ENCODE measurements around the gene KCND3. TPM values are rescaled to one million over a fixed set of nuclear protein-coding genes. Genes with fewer than 3 reads are reported as not detected.

KCND3 gene
- total and polyA plus RNA-seq, 2 donors from 2014 or later: 1.2 to 12.6 TPM

GRCh38 chr1:111821121-111821745, 168.2 kb downstream of the KCND3 start:
- DNase-seq (no peak), FAIRE-seq (no peak)
- H3K36me3 ChIP-seq (ENCODE audit: control insufficient read depth in 2 of 3, insufficient read depth in 3 of 3, low read length in 3 of 3): no peaks in the 10 kb centered on the region
- H3K27ac ChIP-seq (ENCODE audit: low read depth in 2 of 2, low read length in 2 of 2): no peak overlapping the region
- no peaks in the 10 kb centered on the region for H3K4me1 ChIP-seq (ENCODE audit: control insufficient read depth in 2 of 3, insufficient read depth in 2 of 3, low read depth in 1 of 3, low read length in 3 of 3)
- intact Hi-C loops (cut with DNase I): no loop called here
- no peak overlapping the region for H3K9ac ChIP-seq (ENCODE audit: low read length in 3 of 3)
- H3K9me3 ChIP-seq (ENCODE audit: control insufficient read depth in 2 of 3, insufficient read depth in 1 of 3, low read length in 3 of 3): peaks cover 0 to 2% (median 0%) of the 10 kb centered on the region in 3 donors
- H3K4me3 ChIP-seq (ENCODE audit: low read length in 3 of 3): no peak overlapping the region
- no peaks in the 10 kb centered on the region for H3K27me3 ChIP-seq (ENCODE audit: control insufficient read depth, insufficient read depth, low read length)
- TF ChIP-seq CTCF (IDR thresholded peaks at IDR 0.05; ENCODE audit: borderline replicate concordance, extremely low read depth, insufficient read depth): no peak

- no peak for FAIRE-seq
Observed at GRCh38 chr1:111819566-111820263, 169.8 kb downstream of the KCND3 start.

GRCh38 chr1:111818546-111818945, 170.9 kb downstream of the KCND3 start:
- H3K9me3 ChIP-seq (ENCODE audit: control insufficient read depth in 2 of 3, insufficient read depth in 1 of 3, low read length in 3 of 3): no peaks in the 10 kb centered on the region
- DNase-seq (no peak), FAIRE-seq (no peak)
- no peak overlapping the region for H3K4me3 ChIP-seq (ENCODE audit: low read length in 3 of 3)
- H3K27ac ChIP-seq (ENCODE audit: low read depth in 2 of 2, low read length in 2 of 2): no peak overlapping the region
- no peaks in the 10 kb centered on the region for H3K36me3 ChIP-seq (ENCODE audit: control insufficient read depth in 2 of 3, insufficient read depth in 3 of 3, low read length in 3 of 3)
- H3K9ac ChIP-seq (ENCODE audit: low read length in 3 of 3): no peak overlapping the region
- no peaks in the 10 kb centered on the region for H3K27me3 ChIP-seq (ENCODE audit: control insufficient read depth, insufficient read depth, low read length)
- intact Hi-C loops (cut with DNase I): no loop called here
- TF ChIP-seq CTCF (IDR thresholded peaks at IDR 0.05; ENCODE audit: borderline replicate concordance, extremely low read depth, insufficient read depth): no peak
- no peaks in the 10 kb centered on the region for H3K4me1 ChIP-seq (ENCODE audit: control insufficient read depth in 2 of 3, insufficient read depth in 2 of 3, low read depth in 1 of 3, low read length in 3 of 3)

More at GRCh38 chr1:111819566-111820263, 169.8 kb downstream of the KCND3 start:
- Histone ChIP-seq H3K9me3 (ENCODE audit: control insufficient read depth in 2 of 3, insufficient read depth in 1 of 3, low read length in 3 of 3) (no peaks in the 10 kb centered on the region), H3K36me3 (ENCODE audit: control insufficient read depth in 2 of 3, insufficient read depth in 3 of 3, low read length in 3 of 3) (no peaks in the 10 kb centered on the region), H3K9ac (ENCODE audit: low read length in 3 of 3) (no peak overlapping the region), H3K27ac (ENCODE audit: low read depth in 2 of 2, low read length in 2 of 2) (no peak overlapping the region), H3K4me3 (ENCODE audit: low read length in 3 of 3) (no peak overlapping the region), H3K27me3 (ENCODE audit: control insufficient read depth, insufficient read depth, low read length) (no peaks in the 10 kb centered on the region), H3K4me1 (ENCODE audit: control insufficient read depth in 2 of 3, insufficient read depth in 2 of 3, low read depth in 1 of 3, low read length in 3 of 3) (no peaks in the 10 kb centered on the region)
- intact Hi-C loops (cut with DNase I): no loop called here
- no peak for DNase-seq
- TF ChIP-seq CTCF (IDR thresholded peaks at IDR 0.05; ENCODE audit: borderline replicate concordance, extremely low read depth, insufficient read depth): no peak

Measured in kidney (tissue), 14 donors.